ENCODE measurements around the gene WHRN. TPM values are rescaled to one million over a fixed set of nuclear protein-coding genes. Genes with fewer than 3 reads are reported as not detected.

The WHRN gene
- polyA plus RNA-seq, 1 donor (not counting 4 experiments of a cell fraction or from before 2014, with no cell fraction given): 1.2 TPM

DNA sequence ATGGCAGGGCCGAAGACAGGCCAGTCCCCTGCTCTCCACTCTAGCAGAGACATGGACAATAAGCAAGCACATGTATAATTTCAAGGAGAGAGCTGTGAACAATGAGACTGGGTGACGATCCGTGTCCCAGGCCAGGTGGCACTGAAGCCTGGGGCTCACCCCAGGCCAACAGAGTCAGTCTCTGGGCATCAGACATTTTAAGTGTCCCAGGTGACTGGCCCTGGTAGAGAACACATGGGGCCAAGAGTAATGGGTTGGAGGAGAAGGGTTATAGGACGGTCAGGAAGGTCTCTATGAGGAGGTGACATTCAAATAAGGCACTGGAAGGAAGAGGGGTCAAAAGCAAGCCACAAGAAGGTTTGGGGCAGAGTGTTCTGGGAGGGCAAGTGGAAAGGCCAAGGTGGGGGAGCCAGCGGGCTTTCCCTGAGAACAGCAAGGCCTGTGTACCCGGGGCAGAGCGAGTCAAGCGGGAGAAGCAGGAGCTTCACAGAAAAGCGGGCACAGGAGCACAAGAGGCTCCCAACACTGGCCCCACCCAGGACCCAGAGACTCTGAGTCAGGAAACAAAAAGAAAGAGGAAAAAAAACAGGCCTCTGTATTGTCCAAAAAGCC lies 116.4 kb downstream of the WHRN start:
- no peak overlapping the region for H3K4me3 ChIP-seq (ENCODE audit: control insufficient read depth in 2 of 3, extremely low read depth in 1 of 3, insufficient read depth in 2 of 3, low read depth in 1 of 3, low read length in 3 of 3)

DNA sequence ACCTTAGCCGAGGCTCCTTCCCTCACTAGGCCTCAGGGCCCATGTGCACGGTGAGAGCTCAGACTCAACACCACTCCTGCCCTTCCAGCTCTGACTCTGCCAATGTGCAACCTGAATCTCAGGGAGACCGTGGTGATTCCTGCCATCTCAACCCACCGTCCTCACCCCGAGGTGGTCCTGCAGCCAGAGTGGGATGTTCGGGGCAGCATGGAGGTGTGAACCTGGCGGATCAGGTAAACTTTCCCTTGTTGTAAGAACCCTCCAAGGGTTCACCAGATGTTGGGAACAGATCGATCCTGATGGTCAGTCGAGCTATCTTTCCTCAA lies 117.0 kb downstream of the WHRN start:
- H3K9me1 ChIP-seq (ENCODE audit: control insufficient read depth, extremely low read depth, insufficient read depth, low read length): no peaks in the 10 kb centered on the region
- no peaks in the 10 kb centered on the region for H3K9me3 ChIP-seq (ENCODE audit: control insufficient read depth, low read depth, low read length)
- TF ChIP-seq CTCF (optimal IDR thresholded peaks at IDR 0.05 in 1 of 3, IDR thresholded peaks at IDR 0.05 in 1 of 3, conservative IDR thresholded peaks at IDR 0.05 in 1 of 3; ENCODE audit: extremely low read depth in 1 of 3, insufficient read depth in 2 of 3, low read length in 3 of 3): no peak
- no peak for TF ChIP-seq EZH2 (IDR thresholded peaks at IDR 0.05; ENCODE audit: low read length)
- H3K4me1 ChIP-seq (ENCODE audit: control insufficient read depth, extremely low read depth, insufficient read depth, low read length): peaks cover 26% of the 10 kb centered on the region
- no peaks in the 10 kb centered on the region for H3K27me3 ChIP-seq (ENCODE audit: control insufficient read depth, extremely low read depth, insufficient read depth, low read length)
- no peak for DNase-seq (ENCODE audit: low read depth, low spot score)
- H4K20me1 ChIP-seq (ENCODE audit: control insufficient read depth, extremely low read depth, insufficient read depth, low read length): no peaks in the 10 kb centered on the region
- no peak overlapping the region for H3K27ac ChIP-seq (ENCODE audit: control insufficient read depth, insufficient read depth, low read length)
- no peak overlapping the region for H3K4me3 ChIP-seq (ENCODE audit: control insufficient read depth in 2 of 3, extremely low read depth in 1 of 3, insufficient read depth in 2 of 3, low read depth in 1 of 3, low read length in 3 of 3)
- H3K79me2 ChIP-seq (ENCODE audit: control insufficient read depth, insufficient read depth, low read length): no peaks in the 10 kb centered on the region
- dilution Hi-C loops (cut with MboI; ENCODE audit: extremely low pct_ligation_motif_present, low sequenced_read_pairs): no loop called here
- H2AFZ ChIP-seq (ENCODE audit: control insufficient read depth, low read length): no peak overlapping the region
- no peak overlapping the region for H3K9ac ChIP-seq (ENCODE audit: control insufficient read depth, extremely low read depth, insufficient read depth, low read length)
- H3K36me3 ChIP-seq (ENCODE audit: control insufficient read depth in 2 of 2, extremely low read depth in 1 of 2, insufficient read depth in 2 of 2, low read length in 2 of 2): no peaks in the 10 kb centered on the region
- H3K4me2 ChIP-seq (ENCODE audit: control insufficient read depth, extremely low read depth, insufficient read depth, low read depth, low read length): no peak overlapping the region
- no peak for FAIRE-seq

More for the DNA sequence above, 116.4 kb downstream of the WHRN start:
- no peak for DNase-seq (ENCODE audit: low read depth, low spot score)
- H3K9me3 ChIP-seq (ENCODE audit: control insufficient read depth, low read depth, low read length): no peaks in the 10 kb centered on the region
- no peaks in the 10 kb centered on the region for H4K20me1 ChIP-seq (ENCODE audit: control insufficient read depth, extremely low read depth, insufficient read depth, low read length)
- H3K27ac ChIP-seq (ENCODE audit: control insufficient read depth, insufficient read depth, low read length): no peak overlapping the region
- H2AFZ ChIP-seq (ENCODE audit: control insufficient read depth, low read length): no peak overlapping the region
- TF ChIP-seq CTCF (optimal IDR thresholded peaks at IDR 0.05 in 1 of 3, IDR thresholded peaks at IDR 0.05 in 1 of 3, conservative IDR thresholded peaks at IDR 0.05 in 1 of 3; ENCODE audit: extremely low read depth in 1 of 3, insufficient read depth in 2 of 3, low read length in 3 of 3) (no peak), EZH2 (IDR thresholded peaks at IDR 0.05; ENCODE audit: low read length) (no peak)
- peaks cover 26% of the 10 kb centered on the region for H3K4me1 ChIP-seq (ENCODE audit: control insufficient read depth, extremely low read depth, insufficient read depth, low read length)
- FAIRE-seq: no peak
- H3K4me2 ChIP-seq (ENCODE audit: control insufficient read depth, extremely low read depth, insufficient read depth, low read depth, low read length): no peak overlapping the region
- no peaks in the 10 kb centered on the region for H3K36me3 ChIP-seq (ENCODE audit: control insufficient read depth in 2 of 2, extremely low read depth in 1 of 2, insufficient read depth in 2 of 2, low read length in 2 of 2)
- no peaks in the 10 kb centered on the region for H3K9me1 ChIP-seq (ENCODE audit: control insufficient read depth, extremely low read depth, insufficient read depth, low read length)
- no peak overlapping the region for H3K9ac ChIP-seq (ENCODE audit: control insufficient read depth, extremely low read depth, insufficient read depth, low read length)
- dilution Hi-C loops (cut with MboI; ENCODE audit: extremely low pct_ligation_motif_present, low sequenced_read_pairs): no loop called here
- no peaks in the 10 kb centered on the region for H3K27me3 ChIP-seq (ENCODE audit: control insufficient read depth, extremely low read depth, insufficient read depth, low read length)
- H3K79me2 ChIP-seq (ENCODE audit: control insufficient read depth, insufficient read depth, low read length): no peaks in the 10 kb centered on the region

Data from keratinocyte (primary cell).